ENCODE data around the gene GDF9. TPM values are rescaled to one million over a fixed set of nuclear protein-coding genes. Genes with fewer than 3 reads are reported as not detected.

The GDF9 gene
- total RNA-seq, 1 experiment from 2014 or later: 0.94 TPM

- Mint-ChIP-seq H3K4me3 (ENCODE audit: low read depth, unreplicated experiment) (peak overlapping the region; percentile 69), H3K4me1 (ENCODE audit: low read depth, unreplicated experiment) (peaks cover 29% of the 10 kb centered on the region), H3K27me3 (ENCODE audit: unreplicated experiment) (no peaks in the 10 kb centered on the region), H3K9me3 (ENCODE audit: low read depth, unreplicated experiment) (no peaks in the 10 kb centered on the region), H3K27ac (ENCODE audit: unreplicated experiment) (no peak overlapping the region), H3K36me3 (ENCODE audit: insufficient read depth, unreplicated experiment) (peaks cover 11% of the 10 kb centered on the region)
- CTCF ChIA-PET: interaction anchor here (1.5 kb wide), 2 partner anchors 8 to 23 kb away, joined by 4 read pairs; no protein-coding TSS in a partner anchor
- BruUV-seq (replicated peaks): no TSS peak
- DNase-seq: no peak
- TF ChIP-seq CTCF (IDR thresholded peaks at IDR 0.05; ENCODE audit: unreplicated experiment): no peak
- intact Hi-C loops (cut with micrococcal nuclease; ENCODE audit: unreplicated experiment): no loop called here
Observed at GRCh38 chr5:132812123-132812765, 54.0 kb downstream of the GDF9 start.

Other genes with a start within 250 kb of the GDF9 start
- not detected in 2 replicates for gene IL13, start 208.3 kb downstream of the GDF9 start, total RNA-seq (2022)
- gene IL4, start 192.5 kb downstream of the GDF9 start, total RNA-seq (2022): not detected in 2 replicates
- 17.5 and 18.9 TPM in 2 replicates for gene KIF3A, start 128.9 kb downstream of the GDF9 start, total RNA-seq (2022)
- 3.3 and 3.4 TPM in 2 replicates for gene CCNI2, start 119.0 kb downstream of the GDF9 start, total RNA-seq (2022)
- gene SEPTIN8, start 89.2 kb downstream of the GDF9 start, total RNA-seq (2022): 40.4 and 48.5 TPM in 2 replicates
- gene SOWAHA, start 53.2 kb downstream of the GDF9 start, total RNA-seq (2022): 0.78 and 0.88 TPM in 2 replicates
- gene SHROOM1, start 35.8 kb downstream of the GDF9 start, total RNA-seq (2022): 24.5 and 27.0 TPM in 2 replicates
- 678 and 719 TPM in 2 replicates for gene UQCRQ, start 173 bp upstream of the GDF9 start, total RNA-seq (2022)
- gene LEAP2, start 7.2 kb upstream of the GDF9 start, total RNA-seq (2022): 2.3 and 2.8 TPM in 2 replicates
- gene AFF4, start 97.2 kb upstream of the GDF9 start, total RNA-seq (2022): 87.1 and 102 TPM in 2 replicates
- gene ZCCHC10, start 160.1 kb upstream of the GDF9 start, total RNA-seq (2022): 25.9 and 31.8 TPM in 2 replicates
- 294 and 296 TPM in 2 replicates for gene HSPA4, start 185.5 kb upstream of the GDF9 start, total RNA-seq (2022)

All from Calu3 (cell line).